COLO829 (cell line): ENCODE results near the gene LRRK1.

Source experiments
- DNase-seq: peaks from one replicate; pipeline ENCODE4 v3.0.0; 2012; ENCODE audit warnings: low spot score

Gene LRRK1

GRCh38 chr15:101024706-101025500 is 105.7 kb downstream of the LRRK1 start:
- DNase-seq, result no peak

GRCh38 chr15:101025501-101025885 is 106.3 kb downstream of the LRRK1 start:
- no peak for DNase-seq

GRCh38 chr15:101025896-101026631 is 106.9 kb downstream of the LRRK1 start:
- DNase-seq, result no peak

DNA sequence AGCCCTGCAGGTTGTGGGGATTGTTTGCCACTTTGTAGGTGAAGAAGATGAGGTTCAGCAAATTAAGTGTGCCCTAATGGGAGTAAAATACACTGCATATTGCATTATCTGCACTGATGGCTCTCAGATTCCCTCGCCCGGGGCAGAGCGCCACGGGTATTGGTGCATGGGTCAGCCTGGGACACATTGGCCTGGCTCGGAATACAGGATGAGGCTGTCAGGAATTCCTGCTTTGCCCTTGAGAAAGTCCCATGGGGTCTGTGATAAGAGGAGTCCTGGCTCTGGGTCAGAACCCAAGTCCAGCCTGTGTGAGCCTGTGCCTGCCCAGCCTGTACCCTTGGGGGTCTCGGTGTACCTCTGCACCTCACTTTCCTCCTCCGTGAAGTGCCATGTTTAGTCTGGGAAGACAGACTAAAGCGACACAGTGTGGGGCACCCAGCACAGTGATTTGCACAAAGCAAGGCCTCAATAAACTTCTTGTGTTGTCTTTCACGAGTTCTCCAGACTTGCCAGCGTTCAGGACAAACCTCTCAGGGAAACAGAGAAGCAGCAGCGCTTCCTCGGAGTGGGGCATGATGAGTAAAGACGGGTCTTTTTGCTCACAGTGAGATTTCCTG is 107.6 kb downstream of the LRRK1 start:
- no peak for DNase-seq

- DNase-seq, result no peak
Measured at GRCh38 chr15:101027273-101027901, 108.2 kb downstream of the LRRK1 start.

- no peak for DNase-seq
Measured at GRCh38 chr15:101027920-101028319, 108.8 kb downstream of the LRRK1 start.

DNA sequence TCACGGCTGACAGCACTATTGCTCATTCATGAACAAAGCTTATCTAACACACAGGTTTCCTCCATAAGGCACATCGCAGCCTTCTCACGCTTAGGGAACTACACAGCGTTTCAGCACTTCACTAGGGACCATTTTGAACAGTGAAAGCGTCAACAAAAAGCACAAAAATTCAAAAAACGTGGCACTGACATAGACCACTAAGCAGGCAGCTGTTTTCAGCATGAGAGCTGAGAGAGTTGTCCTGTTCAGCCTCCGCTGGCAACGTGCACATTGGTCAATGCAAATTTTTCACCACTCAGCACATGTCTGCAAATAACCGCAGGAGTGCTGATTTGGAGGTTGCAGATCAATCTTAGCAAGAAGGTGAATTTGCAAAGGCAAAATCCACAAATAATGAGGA is 109.2 kb downstream of the LRRK1 start:
- DNase-seq, result no peak

GRCh38 chr15:101028772-101029438 is 109.7 kb downstream of the LRRK1 start:
- no peak for DNase-seq

DNA sequence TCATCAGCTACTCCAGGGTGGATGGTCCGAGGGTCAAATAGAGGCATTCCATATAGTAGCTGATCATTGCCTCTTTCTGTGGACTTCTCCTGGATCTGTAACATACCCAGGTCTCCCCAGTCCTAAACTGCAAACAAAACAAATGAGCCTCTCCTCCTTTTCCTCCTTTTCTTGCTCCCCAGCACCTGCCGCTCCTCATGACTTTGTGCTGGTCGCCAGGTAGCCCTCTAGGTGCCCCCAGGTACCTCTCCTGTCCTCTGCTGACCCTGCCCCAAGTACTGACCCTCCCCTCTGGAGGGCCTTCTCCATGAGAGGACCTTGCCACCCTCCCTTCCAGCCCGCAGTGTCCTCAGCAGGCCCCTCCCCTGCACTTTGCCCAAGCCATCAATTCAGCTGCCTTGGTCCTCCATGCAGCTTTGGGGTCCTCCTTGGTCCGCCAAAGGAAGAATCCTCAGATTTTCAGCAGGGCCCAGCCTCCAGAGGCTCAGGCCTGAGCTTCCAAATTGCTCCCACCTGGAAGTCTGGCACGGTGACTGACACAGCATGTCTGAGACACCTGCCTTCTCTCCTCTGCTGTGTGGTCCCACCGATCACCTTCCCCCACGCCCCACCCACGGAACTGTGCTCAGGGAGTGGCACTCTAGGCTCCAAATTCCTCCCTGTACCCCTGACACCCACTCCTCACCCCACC is 111.0 kb downstream of the LRRK1 start:
- no peak for DNase-seq

GRCh38 chr15:101031213-101031612 is 112.1 kb downstream of the LRRK1 start:
- DNase-seq, result no peak

DNA sequence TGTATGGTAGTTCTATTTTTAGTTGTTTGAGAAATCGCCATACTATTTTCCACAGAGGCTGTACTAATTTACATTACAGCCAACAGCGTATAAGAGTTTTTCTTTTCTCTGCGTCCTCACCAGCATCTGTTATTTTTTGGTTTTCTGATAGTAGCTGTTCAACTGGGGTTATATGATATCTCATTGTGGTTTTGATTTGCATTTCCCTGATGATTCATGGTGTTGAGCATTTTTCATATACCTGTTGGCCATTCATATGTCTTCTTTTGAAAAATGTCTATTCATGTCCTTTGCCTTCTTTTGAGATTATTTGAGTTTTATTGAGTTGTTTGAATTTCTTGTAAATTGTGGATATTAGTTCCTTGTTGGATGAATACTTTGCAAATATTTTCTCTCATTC is 114.6 kb downstream of the LRRK1 start:
- DNase-seq, result no peak

GRCh38 chr15:101035611-101036010 is 116.5 kb downstream of the LRRK1 start:
- DNase-seq, result no peak

- no peak for DNase-seq
Measured at GRCh38 chr15:101036189-101036588, 117.0 kb downstream of the LRRK1 start.

DNA sequence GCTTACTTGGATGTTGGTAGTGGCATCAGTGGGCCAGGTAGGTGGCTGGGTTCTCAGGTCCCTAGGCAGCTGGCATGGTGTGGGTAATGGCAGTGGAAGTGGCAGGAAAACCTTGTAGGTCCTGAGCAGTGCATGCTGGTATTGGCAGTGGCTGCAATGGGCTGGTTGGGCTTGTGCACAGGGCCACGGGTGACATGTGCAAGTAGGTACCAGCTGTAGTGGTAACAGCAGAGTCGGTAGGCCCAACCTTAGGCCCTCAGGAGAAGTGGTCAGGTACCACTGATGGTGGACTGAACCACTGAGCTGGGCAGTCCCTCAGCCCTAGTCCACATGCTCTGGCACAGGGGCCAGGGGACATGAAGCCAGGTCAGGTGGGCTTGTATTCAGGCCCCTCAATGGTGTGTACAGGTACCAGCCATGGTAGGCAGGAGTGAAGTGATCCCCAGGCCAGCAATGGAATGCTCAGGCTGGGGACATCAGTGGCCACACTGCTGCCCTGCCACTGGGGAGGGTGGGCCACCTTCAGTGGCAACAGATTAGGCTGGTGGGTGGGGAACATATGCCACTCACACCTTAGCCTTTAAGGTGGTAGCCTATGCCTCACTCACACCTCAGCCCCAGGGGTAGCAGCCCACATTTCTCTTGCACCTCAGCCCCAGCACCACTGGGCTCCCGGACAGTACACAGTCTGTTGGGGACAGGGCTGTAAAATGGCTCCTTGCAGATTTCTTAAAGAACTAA is 118.1 kb downstream of the LRRK1 start:
- DNase-seq, result no peak

- DNase-seq, result no peak
Measured at GRCh38 chr15:101038327-101039003, 119.3 kb downstream of the LRRK1 start.

DNA sequence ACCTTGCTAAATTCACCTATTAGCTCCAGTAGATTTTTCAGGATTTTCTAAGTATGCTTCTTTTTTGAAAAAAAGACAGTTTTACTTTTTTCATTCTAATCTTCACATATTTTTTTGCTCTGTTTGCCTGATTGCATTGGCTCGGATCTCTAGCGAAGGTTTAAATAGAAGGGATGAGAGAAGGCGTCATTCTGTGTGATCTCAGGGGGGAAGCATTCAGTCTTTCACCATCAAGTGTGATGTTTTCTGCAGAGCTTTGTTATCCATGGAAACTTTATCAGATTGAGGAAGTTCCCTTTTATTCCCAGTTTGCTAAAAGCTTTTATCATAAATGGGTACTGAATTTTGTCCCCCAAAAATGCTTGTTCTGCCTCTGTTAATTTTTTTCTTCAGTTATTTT is 120.3 kb downstream of the LRRK1 start:
- DNase-seq, result no peak

DNA sequence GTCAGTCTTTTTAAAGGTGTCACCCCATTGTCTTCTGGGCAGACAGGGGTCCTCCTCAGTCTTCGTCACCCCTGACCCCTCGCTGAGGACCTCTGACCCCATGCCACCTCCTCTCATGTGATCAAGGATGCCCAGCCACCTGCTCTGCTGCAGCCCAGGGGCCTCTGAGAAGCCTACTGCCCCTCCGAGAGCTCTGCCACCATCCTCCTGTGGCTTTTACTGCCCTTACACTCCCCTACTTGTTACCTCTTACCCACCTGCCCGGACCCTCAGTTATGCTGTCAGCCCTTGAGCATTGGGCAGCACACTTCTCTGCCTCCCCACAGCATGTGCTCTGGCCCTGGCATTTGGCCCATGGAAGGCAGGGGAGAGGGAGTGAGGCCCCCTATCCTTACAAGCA is 123.2 kb downstream of the LRRK1 start:
- no peak for DNase-seq

DNA sequence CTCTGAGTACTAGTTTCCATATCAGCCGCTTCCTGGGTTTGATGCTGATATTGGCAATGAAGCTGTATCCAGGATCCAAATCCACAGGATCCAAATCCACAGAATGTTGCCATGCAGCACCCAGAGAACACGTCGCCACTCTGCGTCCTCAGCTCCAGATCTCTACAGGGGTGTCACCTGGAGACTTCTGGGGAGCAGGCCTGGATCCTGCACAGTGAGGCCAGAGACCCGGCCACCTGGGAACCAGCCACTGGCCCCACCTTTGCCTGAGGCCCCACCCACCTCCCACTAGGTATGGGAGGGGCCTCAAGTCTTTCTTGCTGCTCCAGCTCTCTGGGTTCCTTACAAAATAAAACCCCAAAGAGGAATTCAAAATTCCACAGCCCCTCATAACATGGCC is 123.9 kb downstream of the LRRK1 start:
- DNase-seq, result no peak

- no peak for DNase-seq
Measured at GRCh38 chr15:101043911-101044624, 124.9 kb downstream of the LRRK1 start.
